GM11168 (cell line): ENCODE data around the gene SPATA20.

Experiments used
- in situ Hi-C: fragments of 300-500 bp; cut with MboI; formaldehyde crosslinking; loops from one replicate; pipeline ENCODE4 v1.12.0; 2022; ENCODE audit warnings: low sequenced_read_pairs; ENCODE audit not compliant: unreplicated experiment

The SPATA20 gene

DNA sequence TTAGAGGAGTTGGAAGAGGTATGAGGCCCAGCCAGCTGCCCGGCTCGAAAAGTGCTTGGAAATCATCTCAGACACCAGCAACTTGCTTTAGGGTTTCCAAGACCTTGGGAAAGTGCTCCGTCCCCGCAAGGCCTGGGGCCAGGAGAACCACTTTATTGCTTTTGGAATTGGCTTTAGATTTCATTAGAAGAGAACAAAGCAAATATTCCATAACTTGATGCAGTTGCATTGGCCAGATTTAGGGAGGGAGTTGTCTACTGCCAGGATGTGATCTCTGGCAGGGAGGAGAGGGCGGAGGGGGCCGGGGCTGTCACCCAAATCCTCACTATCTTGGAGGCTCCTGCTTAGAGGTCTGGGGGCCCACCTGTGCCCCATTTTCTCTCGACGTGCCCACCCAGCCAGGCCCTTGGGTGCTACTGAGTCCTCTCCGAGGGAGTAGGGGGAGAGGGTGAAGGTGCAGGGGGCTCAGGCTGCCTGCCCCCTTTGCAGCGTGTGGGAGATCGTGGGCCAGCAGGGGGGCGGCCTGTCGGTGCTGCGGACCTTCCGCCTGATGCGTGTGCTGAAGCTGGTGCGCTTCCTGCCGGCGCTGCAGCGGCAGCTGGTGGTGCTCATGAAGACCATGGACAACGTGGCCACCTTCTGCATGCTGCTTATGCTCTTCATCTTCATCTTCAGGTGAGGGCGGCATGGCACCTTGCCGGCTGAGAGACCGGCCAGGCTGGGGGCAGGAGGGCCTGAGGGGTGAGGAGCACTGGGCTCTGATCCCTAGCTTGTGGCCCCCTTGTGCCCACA lies 44.2 kb downstream of the SPATA20 start:
- in situ Hi-C loops = no loop called here

DNA sequence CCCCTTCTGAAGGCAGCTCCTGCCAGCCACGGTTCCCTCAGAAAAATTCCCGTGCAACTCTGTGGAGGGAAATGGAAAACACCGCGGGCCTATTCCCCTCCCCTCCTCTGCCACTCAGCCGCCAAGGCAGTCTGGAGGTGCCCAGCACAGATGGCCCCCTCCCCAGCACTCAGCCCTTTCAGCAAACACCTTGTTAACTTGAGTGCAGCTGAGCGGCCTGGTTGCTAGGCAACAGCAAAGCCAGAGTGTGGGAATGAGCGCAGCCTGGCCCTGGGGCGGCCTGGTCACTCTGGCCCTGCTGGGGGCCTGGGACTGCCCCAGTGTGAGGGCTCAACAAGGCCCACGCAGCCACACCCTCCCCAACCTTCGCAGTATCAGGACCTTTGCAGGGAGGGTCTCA lies 46.3 kb downstream of the SPATA20 start:
- in situ Hi-C loops = no loop called here

GRCh38 chr17:50594128-50594823 lies 47.3 kb downstream of the SPATA20 start:
- in situ Hi-C loops = no loop called here

GRCh38 chr17:50594892-50595291 lies 47.9 kb downstream of the SPATA20 start:
- in situ Hi-C loops = no loop called here

DNA sequence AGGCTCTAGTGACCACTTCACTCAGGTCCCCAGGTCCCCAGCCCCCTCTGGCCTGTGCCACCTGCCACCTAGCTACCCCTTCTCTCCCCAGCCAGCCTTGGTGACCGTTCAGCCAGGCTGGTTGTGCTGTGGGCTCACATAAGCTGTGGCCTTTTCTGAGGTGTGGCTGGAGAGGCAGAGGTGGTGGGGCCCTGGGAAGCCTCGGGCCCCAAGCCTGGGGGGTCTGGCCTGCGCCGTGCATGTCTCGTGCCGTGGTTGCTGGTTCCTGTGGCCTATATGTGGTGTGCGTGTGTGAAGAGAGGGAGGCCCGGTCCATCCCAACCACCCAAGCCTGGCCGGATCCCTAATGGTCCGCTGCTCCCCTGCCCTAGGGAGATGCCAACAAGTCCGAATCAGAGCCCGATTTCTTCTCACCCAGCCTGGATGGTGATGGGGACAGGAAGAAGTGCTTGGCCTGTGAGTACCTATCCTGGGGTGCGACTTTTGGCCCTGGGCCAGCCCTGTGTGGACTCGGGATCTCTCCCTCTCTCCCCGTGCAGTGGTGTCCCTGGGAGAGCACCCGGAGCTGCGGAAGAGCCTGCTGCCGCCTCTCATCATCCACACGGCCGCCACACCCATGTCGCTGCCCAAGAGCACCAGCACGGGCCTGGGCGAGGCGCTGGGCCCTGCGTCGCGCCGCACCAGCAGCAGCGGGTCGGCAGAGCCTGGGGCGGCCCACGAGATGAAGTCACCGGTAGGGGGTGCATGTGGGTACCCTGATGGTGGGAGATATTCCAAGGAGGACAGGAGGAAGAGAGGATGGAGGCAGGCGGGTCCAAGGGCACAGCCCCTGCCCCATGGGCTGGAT lies 49.4 kb downstream of the SPATA20 start:
- in situ Hi-C loops = no loop called here

- in situ Hi-C loops = no loop called here
These were observed 51.5 kb downstream of the SPATA20 start for GRCh38 chr17:50598487-50598886.

GRCh38 chr17:50599606-50600005 lies 52.6 kb downstream of the SPATA20 start:
- in situ Hi-C loops = no loop called here

- in situ Hi-C loops = no loop called here
These were observed 54.9 kb downstream of the SPATA20 start for GRCh38 chr17:50601823-50602375.

GRCh38 chr17:50602836-50603235 lies 55.9 kb downstream of the SPATA20 start:
- in situ Hi-C loops = no loop called here

DNA sequence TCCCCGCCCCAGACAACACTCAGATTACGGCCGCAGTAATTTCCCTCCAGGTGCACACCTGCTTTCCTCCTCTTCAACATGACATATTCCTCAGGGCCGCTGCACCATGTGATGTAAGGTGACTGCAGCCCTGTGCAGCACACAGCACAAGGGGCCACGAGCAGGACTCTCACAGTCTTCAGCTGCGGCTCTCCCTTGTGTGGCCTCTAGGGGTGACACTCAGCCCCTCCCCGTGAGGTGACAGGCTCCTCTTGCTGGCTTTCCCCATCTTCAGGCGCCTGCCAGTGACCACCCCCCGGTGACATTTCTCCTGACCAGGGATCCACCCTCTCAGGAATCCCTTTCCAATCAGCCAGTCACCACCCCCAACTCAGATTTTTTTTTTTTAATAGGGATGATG lies 56.4 kb downstream of the SPATA20 start:
- in situ Hi-C loops = no loop called here

DNA sequence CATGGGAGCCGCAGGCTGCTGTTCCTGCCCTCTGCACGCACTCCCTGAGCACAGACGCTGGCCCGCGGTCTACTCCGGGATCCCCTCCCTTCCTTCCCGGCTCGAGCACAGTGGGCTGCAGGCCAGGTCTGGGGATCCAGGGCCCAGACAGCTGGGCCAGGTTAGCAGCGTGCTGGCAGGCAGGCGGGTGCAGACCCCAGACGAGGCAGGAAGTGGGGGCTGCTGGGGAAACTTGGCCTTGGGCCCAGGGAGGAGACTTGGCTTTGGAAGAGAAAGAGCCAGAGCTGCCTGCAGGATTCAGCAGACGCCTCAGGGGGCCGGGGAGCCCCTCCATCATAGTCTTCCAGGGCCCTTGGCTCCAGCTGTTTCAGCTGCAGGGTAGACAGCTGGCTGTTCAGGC lies 57.5 kb downstream of the SPATA20 start:
- in situ Hi-C loops = no loop called here

DNA sequence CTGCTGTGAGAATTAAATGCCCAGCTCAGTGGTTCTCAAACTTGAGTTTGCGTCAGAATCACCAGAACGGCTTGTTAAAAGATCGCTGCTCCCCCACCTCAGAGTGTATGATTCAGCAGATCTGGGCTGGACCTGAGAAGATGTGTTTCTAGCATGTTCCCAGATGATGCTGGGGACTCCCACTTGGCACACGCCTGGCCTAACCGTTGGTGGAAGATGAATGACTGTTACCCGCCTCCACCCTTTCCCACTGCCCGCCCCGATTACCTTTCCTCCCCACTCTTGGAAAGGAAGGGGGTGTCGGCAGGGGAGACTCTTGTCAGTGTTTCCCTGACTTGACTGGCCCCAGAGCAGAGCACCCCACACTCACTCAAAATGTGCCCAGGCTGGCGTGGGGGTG lies 58.5 kb downstream of the SPATA20 start:
- in situ Hi-C loops = no loop called here
